ENCODE measurements around the gene TBXT.

Gene TBXT

DNA sequence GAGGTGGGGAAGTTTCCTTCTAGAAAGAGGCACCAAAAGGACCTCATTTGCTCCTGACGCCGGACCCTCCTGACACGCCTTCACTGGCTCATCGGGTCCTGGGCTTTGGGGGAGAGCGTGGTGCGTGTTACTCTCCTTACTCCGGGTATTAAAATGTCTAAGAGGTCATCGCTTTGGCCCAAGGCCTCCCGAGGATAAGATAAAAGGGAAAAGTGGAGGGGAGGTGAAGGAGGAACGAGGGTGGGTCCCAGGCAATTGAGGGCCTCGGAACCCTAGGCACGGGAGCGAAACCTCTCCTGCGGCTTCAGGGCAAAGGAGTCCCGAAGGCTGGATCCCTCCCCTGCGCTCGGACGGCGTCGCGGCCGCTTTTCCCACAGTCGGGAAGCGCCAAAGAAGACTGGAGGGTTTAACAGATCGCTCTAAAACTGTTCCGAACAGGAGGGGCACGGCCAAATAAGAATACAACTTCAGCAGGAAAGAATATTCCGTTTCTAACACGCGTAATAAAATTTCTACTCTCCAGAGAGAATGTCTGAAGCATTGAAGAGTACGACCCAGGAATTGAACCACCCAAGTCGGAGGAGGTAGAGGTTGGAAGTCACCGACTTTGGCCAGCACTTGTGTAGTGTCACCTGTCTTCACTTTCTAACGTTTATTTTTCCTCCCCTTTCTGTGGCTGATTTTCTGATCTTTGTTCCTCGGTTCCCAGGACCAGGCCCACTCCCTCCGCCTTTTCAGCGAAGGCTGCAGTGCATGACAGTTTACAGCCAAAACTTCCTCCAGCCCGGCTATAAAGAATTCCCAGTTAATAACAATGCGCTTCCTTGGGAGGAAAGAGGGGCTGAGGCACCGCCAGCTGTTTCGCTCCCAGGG lies 2.1 kb upstream of the TBXT start:
- H2AFZ ChIP-seq (ENCODE audit: low read length, unreplicated experiment) = no peak overlapping the region
- H3K79me2 ChIP-seq (ENCODE audit: control insufficient read depth, insufficient read depth, low read length, unreplicated experiment) = no peaks in the 10 kb centered on the region
- no peak overlapping the region for H3K27ac ChIP-seq (ENCODE audit: low read depth, low read length)
- H3K27me3 ChIP-seq (ENCODE audit: insufficient read depth, low read length) = peaks cover 99% of the 10 kb centered on the region
- no peaks in the 10 kb centered on the region for H3K4me1 ChIP-seq (ENCODE audit: control insufficient read depth, insufficient read depth, low read length, unreplicated experiment)
- no peaks in the 10 kb centered on the region for H3K36me3 ChIP-seq (ENCODE audit: insufficient read depth, low read length)
- no peak overlapping the region for H3K4me3 ChIP-seq (ENCODE audit: low read depth, low read length)

DNA sequence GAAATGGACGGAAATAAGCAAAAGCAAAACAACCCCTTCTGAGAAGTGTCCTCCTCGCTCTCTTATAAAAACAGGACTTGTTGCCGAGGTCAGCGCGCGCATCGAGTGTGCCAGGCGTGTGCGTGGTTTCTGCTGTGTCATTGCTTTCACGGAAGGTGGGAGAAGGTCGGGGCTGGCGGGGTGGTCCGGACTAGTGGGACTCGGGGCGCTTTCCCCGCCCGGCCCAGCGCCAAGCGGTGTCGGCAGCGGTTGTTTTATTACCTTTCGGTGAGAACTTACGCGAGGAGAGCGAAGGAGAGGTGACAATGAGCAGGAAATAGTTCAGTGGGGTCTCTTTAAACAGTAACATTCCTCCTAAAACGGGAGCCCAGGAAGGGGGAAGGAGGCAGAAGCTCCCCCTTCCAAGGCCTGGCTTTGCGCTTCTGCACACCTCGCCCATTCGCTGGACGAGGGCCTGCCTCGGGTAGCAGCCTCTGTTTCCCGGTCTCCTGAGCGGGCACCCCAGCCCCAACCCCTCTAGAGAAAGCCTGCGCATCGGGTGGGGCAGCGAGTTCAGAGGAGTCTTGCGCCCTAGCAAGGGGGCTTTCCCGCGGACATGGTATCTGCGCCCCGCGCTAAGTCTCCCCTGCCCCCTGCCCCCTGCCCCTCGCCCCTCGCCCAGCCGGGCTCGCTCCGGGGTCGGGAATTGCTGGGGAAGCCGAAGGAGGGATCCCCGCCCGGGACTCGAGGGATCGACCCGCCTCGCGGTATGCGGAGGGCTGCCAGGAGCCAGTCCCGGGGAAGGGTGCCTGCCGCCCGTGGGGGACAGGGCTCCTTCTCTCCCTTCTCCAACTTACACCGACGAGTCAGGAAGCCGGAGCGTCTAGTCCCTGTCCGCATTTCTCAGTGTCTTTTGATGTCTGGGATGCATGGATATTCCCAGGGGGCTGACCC lies 1.2 kb upstream of the TBXT start:
- no peak overlapping the region for H2AFZ ChIP-seq (ENCODE audit: low read length, unreplicated experiment)
- H3K27me3 ChIP-seq (ENCODE audit: insufficient read depth, low read length) = peaks cover 100% of the 10 kb centered on the region
- no peaks in the 10 kb centered on the region for H3K36me3 ChIP-seq (ENCODE audit: insufficient read depth, low read length)
- no peaks in the 10 kb centered on the region for H3K4me1 ChIP-seq (ENCODE audit: control insufficient read depth, insufficient read depth, low read length, unreplicated experiment)
- H3K79me2 ChIP-seq (ENCODE audit: control insufficient read depth, insufficient read depth, low read length, unreplicated experiment) = no peaks in the 10 kb centered on the region
- peak overlapping the region; percentile 52; the same call in 1 of the 2 replicates for H3K4me3 ChIP-seq (ENCODE audit: low read depth, low read length)
- H3K27ac ChIP-seq (ENCODE audit: low read depth, low read length) = no peak overlapping the region

DNA sequence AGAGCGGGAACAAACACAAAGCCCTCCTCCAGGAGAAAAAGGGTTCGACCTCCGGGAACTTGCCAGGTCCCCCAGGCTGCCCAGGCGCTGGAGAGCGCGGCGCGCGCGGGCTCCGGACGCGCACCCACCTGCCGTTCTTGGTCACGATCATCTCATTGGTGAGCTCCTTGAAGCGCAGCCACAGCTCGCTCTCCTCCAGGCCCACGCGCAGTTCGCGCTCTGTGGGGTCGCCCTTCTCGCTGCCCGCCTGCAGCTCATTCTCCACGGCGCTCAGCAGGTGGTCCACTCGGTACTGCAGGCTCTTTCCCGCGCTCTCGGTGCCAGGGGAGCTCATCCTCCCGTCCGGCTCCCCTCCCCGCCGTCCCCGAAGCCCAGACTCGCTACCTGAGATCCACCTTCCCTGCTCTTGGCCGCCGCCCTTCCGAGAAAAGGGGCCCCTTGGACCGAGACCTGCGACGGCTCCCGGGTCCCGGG lies 356 bp downstream of the TBXT start:
- H3K27me3 ChIP-seq (ENCODE audit: insufficient read depth, low read length) = peaks cover 95% of the 10 kb centered on the region
- no peak overlapping the region for H3K27ac ChIP-seq (ENCODE audit: low read depth, low read length)
- H2AFZ ChIP-seq (ENCODE audit: low read length, unreplicated experiment) = no peak overlapping the region
- no peaks in the 10 kb centered on the region for H3K79me2 ChIP-seq (ENCODE audit: control insufficient read depth, insufficient read depth, low read length, unreplicated experiment)
- no peaks in the 10 kb centered on the region for H3K36me3 ChIP-seq (ENCODE audit: insufficient read depth, low read length)
- no peaks in the 10 kb centered on the region for H3K4me1 ChIP-seq (ENCODE audit: control insufficient read depth, insufficient read depth, low read length, unreplicated experiment)
- no peak overlapping the region for H3K4me3 ChIP-seq (ENCODE audit: low read depth, low read length)

DNA sequence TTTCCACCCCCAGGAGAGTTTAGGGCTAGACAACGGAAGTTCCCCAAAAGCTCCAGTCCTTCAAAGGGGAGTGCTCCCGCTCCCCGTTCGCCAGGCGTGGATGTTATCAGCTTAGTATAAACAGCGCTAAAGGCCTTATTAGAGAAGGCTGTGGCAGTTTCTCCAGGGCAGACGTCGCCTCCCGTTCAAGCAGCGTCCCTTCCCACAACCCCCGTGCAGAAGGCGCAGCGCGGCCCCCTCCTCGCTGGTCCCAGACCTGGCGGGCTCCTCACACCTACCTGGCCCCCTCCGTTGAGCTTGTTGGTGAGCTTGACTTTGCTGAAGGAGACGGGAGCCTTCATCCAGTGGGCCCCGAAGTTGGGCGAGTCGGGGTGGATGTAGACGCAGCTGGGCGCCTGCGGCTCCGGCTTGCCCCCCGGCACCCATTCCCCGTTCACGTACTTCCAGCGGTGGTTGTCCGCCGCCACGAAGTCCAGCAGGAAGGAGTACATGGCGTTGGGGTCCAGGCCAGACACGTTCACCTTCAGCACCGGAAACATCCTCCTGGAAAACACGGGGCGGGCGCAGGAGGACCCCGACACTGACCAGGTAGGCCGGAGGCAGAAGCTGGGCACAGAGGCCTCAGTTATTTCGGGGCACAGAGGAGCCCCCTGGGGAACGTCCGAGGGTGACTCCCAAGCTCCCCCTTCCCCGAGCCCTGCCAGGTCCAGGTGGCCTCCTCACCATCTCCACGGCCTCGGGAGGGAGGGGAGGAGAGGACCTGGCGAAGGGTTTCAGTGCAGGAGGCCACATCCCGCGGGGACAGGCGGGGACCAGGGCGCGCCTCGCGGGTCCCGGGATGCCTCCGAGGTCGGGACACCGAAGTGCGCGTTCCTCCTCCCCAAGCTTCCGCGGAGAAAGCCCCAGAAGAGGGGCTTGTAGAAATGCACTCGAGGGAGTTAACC lies 1.1 kb downstream of the TBXT start:
- H3K27ac ChIP-seq (ENCODE audit: low read depth, low read length) = no peak overlapping the region
- no peaks in the 10 kb centered on the region for H3K4me1 ChIP-seq (ENCODE audit: control insufficient read depth, insufficient read depth, low read length, unreplicated experiment)
- no peak overlapping the region for H3K4me3 ChIP-seq (ENCODE audit: low read depth, low read length)
- H2AFZ ChIP-seq (ENCODE audit: low read length, unreplicated experiment) = no peak overlapping the region
- H3K27me3 ChIP-seq (ENCODE audit: insufficient read depth, low read length) = peaks cover 88% of the 10 kb centered on the region
- H3K79me2 ChIP-seq (ENCODE audit: control insufficient read depth, insufficient read depth, low read length, unreplicated experiment) = no peaks in the 10 kb centered on the region
- no peaks in the 10 kb centered on the region for H3K36me3 ChIP-seq (ENCODE audit: insufficient read depth, low read length)

DNA sequence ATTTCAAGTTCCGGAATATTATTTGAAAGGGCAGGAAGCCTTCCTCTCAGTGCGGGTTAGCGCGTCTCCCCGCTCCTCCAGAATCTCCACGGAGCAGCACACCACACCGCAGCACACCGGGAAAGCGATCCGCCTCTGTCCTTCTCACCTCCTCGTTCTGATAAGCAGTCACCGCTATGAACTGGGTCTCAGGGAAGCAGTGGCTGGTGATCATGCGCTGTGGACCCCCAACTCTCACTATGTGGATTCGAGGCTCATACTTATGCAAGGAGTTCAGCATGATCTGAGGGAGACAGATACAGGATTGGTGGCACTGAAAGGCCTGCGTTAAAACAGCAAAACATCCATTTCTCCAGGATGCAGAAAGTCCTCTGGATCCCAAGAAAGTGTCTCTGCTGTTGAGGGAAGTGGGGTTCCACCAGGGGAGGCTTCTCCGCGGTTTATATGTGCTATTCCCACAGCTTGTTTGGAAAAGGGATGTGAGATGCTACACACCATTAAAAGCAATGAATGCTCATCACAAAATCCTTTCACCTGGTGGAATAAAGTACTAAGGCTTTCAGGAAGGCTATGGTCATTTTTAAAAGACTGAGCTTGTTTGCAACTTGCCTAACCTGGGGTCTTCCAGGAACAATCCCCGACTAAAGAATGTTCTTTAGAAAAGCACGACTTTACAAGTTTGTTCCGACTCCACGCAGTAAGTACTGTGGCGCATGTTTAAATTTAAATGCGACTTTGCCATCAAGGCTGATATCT lies 1.9 kb downstream of the TBXT start:
- Histone ChIP-seq H3K27me3 (ENCODE audit: insufficient read depth, low read length) (peaks cover 87% of the 10 kb centered on the region), H3K79me2 (ENCODE audit: control insufficient read depth, insufficient read depth, low read length, unreplicated experiment) (no peaks in the 10 kb centered on the region), H3K36me3 (ENCODE audit: insufficient read depth, low read length) (no peaks in the 10 kb centered on the region), H2AFZ (ENCODE audit: low read length, unreplicated experiment) (no peak overlapping the region), H3K4me3 (ENCODE audit: low read depth, low read length) (no peak overlapping the region), H3K4me1 (ENCODE audit: control insufficient read depth, insufficient read depth, low read length, unreplicated experiment) (no peaks in the 10 kb centered on the region), H3K27ac (ENCODE audit: low read depth, low read length) (no peak overlapping the region)

DNA sequence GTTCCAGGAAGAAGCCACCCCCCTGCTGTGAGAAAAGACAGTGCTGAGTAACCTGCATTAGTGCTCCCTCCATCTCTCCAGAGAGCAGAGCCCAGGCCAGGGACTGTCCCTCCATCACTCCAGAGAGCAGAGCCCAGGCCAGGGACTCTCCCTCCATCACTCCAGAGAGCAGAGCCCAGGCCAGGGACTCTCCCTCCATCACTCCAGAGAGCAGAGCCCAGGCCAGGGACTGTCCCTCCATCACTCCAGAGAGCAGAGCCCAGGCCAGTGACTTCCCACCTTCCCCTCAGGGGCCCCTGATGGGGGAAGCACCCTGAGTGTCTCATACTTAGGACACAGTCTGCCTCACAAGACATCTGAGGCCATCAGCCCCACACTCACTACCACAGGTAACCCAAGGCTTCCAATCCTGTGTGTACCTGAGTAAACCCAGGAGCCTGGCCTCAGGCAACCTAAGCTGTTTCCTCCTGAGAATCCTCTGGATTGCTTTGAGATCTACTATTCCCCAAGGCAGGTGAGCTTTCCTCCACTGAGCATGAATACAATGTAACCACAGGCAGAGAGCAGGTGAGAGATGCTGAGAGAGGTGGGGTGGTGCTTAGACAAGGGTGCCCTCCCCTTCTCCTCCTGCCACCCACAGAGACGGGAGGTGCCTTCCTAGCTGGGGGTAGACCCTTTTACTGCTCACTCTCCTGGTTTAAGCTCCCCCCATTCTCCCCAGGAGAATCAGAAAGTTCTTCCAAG lies 4.9 kb downstream of the TBXT start:
- Histone ChIP-seq H3K36me3 (ENCODE audit: insufficient read depth, low read length) (no peaks in the 10 kb centered on the region), H3K79me2 (ENCODE audit: control insufficient read depth, insufficient read depth, low read length, unreplicated experiment) (no peaks in the 10 kb centered on the region), H2AFZ (ENCODE audit: low read length, unreplicated experiment) (no peak overlapping the region), H3K27me3 (ENCODE audit: insufficient read depth, low read length) (peaks cover 77% of the 10 kb centered on the region), H3K4me1 (ENCODE audit: control insufficient read depth, insufficient read depth, low read length, unreplicated experiment) (no peaks in the 10 kb centered on the region), H3K27ac (ENCODE audit: low read depth, low read length) (no peak overlapping the region), H3K4me3 (ENCODE audit: low read depth, low read length) (no peak overlapping the region)

DNA sequence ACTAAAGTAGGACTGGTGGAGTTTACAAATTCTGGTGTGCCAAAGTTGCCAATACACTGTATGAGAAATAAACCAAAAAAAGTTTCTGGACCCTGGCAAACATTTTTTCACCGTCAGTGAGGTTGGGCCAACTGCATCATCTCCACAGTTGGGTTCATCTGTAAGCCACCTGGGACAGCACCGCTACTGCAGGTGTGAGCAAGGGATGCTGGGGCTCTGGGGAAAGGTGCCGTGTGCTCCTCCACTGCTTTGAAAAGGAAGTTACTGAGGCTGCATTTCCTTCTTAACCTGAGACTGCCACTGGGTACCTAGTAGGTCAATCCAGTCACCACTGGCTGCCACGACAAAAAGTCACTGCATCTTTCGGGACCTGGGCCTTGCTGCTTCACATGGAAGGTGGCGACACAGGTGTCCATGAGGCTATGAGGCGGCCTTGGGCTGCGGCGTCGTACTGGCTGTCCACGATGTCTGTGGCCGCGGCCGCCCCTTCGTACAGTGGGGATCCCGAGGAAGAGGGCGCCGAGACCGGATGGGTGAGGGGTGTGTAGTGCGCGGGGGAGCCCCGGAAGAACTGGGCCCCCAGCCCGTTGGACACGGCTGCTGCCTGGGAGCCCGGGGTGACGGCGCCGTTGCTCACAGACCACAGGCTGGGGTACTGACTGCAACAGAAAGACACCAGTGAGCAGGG lies 9.6 kb downstream of the TBXT start:
- Histone ChIP-seq H3K27ac (ENCODE audit: low read depth, low read length) (no peak overlapping the region), H3K4me1 (ENCODE audit: control insufficient read depth, insufficient read depth, low read length, unreplicated experiment) (no peaks in the 10 kb centered on the region), H3K36me3 (ENCODE audit: insufficient read depth, low read length) (no peaks in the 10 kb centered on the region), H3K4me3 (ENCODE audit: low read depth, low read length) (no peak overlapping the region), H3K79me2 (ENCODE audit: control insufficient read depth, insufficient read depth, low read length, unreplicated experiment) (no peaks in the 10 kb centered on the region), H3K27me3 (ENCODE audit: insufficient read depth, low read length) (peaks cover 55% of the 10 kb centered on the region), H2AFZ (ENCODE audit: low read length, unreplicated experiment) (no peak overlapping the region)

DNA sequence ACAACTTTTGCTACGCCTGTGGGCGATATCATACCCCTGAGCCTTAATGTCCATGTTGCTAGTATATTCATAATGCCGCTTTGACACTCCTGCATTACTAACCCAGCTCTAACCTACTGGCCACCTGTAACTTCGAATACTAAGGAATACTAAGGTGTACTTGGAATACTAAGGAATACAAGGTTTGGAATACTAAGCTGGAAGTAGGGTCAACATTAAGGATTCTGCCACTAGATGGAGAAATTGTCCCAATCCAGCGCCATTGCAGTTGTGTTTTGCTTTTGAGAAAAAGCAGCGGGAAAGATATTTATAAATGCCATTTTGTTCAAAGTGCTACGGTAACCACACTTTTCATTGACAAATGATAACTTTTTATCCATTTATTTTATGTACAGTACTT lies 10.7 kb downstream of the TBXT start:
- H3K27me3 ChIP-seq (ENCODE audit: insufficient read depth, low read length) = peaks cover 53% of the 10 kb centered on the region
- no peaks in the 10 kb centered on the region for H3K36me3 ChIP-seq (ENCODE audit: insufficient read depth, low read length)
- no peak overlapping the region for H3K27ac ChIP-seq (ENCODE audit: low read depth, low read length)
- no peak overlapping the region for H3K4me3 ChIP-seq (ENCODE audit: low read depth, low read length)
- no peaks in the 10 kb centered on the region for H3K79me2 ChIP-seq (ENCODE audit: control insufficient read depth, insufficient read depth, low read length, unreplicated experiment)
- no peaks in the 10 kb centered on the region for H3K4me1 ChIP-seq (ENCODE audit: control insufficient read depth, insufficient read depth, low read length, unreplicated experiment)
- H2AFZ ChIP-seq (ENCODE audit: low read length, unreplicated experiment) = no peak overlapping the region

DNA sequence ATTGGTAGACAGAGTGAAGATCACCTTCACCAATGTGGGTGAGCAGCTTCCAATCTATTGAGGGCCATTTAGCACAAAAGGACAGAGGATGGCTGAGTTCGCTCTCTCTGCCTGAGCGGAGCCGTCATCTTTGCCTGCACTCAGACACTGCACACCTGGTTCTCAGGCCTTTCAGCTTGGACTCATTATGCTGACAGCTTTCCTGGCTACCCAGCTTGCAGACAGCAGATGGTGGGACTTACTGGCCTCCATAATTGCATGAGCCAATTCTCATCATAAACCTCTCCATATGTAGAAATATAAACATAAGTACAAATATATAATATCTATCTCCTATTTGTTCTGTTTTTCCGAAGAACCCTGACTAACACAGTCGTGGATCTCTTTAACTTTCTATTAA lies 13.7 kb downstream of the TBXT start:
- Histone ChIP-seq H3K27ac (ENCODE audit: low read depth, low read length) (no peak overlapping the region), H3K79me2 (ENCODE audit: control insufficient read depth, insufficient read depth, low read length, unreplicated experiment) (no peaks in the 10 kb centered on the region), H3K4me3 (ENCODE audit: low read depth, low read length) (no peak overlapping the region), H3K4me1 (ENCODE audit: control insufficient read depth, insufficient read depth, low read length, unreplicated experiment) (no peaks in the 10 kb centered on the region), H2AFZ (ENCODE audit: low read length, unreplicated experiment) (no peak overlapping the region), H3K27me3 (ENCODE audit: insufficient read depth, low read length) (peaks cover 33% of the 10 kb centered on the region; the same call in 1 of the 2 replicates), H3K36me3 (ENCODE audit: insufficient read depth, low read length) (no peaks in the 10 kb centered on the region)

Measured in ACC112 (cell line).